Hindlimb muscle (tissue), 1 donor: ENCODE results near the gene CSTF3. TPM values are rescaled to one million over a fixed set of nuclear protein-coding genes. Genes with fewer than 3 reads are reported as not detected.

Experiments used
- DNase-seq: peaks from one replicate; pipeline ENCODE4 v3.0.0-alpha.2; 2013
- polyA plus RNA-seq: library from polyadenylated mRNA; unstranded; fragments of 120-200 nt; gene quantifications from one replicate; pipeline ENCODE4 v1.2.1, GENCODE V29; 2013; ENCODE audit not compliant: insufficient read length

The CSTF3 gene
- polyA plus RNA-seq, 1 donor: 36.6 TPM

DNA sequence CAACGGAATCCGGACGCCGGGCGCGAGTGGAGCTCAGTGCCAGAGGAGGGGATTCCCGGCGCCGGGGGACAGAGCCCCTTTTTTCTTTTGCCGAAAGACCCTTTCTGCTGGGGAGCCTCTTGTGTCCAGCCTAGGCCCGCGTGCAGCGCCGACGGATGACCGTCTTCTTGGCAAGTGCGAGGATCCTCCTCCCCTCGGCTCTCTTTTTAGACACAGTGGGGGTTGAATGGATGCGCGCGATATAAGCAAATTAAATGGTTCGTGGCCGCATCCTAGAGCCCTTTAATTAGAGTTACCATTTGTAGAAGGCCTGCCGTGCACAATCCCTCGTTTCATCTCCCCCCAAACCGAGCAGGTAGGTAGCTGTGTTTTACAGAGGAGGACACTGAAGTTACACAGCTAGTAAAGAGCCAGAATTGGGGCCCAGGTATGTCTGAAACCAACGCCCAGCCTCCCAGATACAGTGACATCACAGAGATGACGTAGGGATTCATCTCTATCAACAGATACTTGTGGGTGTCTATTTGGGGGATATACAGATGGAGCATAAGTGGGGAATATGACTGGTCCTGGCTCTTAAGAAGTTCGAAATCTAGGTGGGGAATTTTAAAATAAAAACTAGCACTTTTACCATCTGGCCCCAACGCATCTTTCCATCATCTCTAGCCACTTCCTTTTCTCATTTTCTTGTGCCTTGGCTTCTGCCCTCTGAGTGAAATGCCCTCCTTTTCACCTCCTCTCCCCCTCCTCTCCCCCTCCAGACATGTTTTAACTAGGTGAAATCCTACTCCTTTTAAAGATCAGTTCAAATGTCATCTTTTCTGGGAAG is 121.0 kb downstream of the CSTF3 start:
- no peak for DNase-seq

DNA sequence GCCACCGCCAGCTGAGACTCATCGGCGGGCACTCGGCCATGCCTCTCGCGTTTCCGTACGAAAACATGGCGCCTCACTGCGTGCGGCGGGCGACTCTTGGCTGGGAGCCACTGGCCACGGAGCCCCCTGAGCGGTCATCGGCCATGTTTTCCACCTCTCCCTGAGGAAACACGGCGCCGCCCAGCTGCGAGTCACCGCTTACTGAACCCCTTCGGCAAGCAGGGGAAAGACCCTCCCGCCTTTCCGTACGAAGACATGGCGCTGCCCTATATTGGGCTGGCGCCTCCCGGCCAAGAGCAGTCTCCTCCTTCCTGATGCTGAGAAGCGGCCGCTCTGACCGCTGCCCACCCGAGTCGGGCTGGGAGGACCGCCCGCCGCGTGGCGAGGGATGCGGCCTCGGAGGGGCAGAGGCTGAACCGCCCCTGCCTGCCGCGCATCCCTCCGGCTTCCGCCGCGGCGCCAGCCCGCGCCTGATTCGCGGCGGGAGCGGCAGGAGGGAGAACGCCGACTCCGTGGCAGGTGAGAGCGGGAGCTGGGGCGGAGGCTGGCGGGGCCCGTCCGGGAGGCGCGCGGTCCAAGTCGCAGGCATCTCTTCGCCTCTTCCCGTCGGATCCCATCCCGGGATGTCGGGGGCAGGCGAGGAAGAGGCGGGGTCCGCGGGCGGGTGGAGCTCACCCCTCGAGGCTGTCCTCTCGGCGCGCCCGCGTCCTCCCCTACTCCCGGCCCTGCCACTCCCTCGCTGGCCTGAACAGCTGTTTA is 121.8 kb downstream of the CSTF3 start, which contains the start of gene TCP11L1:
TSS of gene TCP11L1 (plus strand) at position 299 of the 759 bp plus-strand sequence. CDS start 4,202 bp downstream, outside the sequence.
- peak; percentile 96 for DNase-seq

DNA sequence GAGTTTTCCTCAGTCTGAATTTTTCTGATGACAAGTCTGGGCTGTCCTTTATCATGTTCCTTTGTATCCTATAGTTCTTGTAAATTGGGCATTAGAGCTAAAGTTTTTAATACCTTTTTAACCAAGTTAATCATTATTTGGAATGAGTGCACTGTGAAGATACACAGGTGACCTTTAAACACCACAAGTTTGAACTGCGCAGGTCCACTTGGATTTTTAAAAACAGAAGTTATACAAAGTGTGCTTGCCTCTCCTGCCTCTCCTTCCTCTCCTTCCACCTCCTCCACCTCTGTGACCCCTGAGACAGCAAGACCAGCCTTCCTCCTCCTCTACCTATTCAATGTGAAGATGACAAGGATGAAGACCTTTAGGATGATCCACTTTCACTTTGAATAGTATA is 126.3 kb downstream of the CSTF3 start:
- DNase-seq: no peak

Other genes starting within 250 kb of the CSTF3 start
- 17.2 TPM for gene DEPDC7, start 145.6 kb downstream of the CSTF3 start, polyA plus RNA-seq
- gene TCP11L1, start 121.9 kb downstream of the CSTF3 start, polyA plus RNA-seq: 12.8 TPM
- gene HIPK3, start 95.9 kb upstream of the CSTF3 start, polyA plus RNA-seq: 85.1 TPM
- gene KIAA1549L, start 214.6 kb upstream of the CSTF3 start, polyA plus RNA-seq: 0.85 TPM